B cell (primary cell): ENCODE measurements around the gene HSD17B4. TPM values are rescaled to one million over a fixed set of nuclear protein-coding genes. Genes with fewer than 3 reads are reported as not detected.
"Not testable (repeated sequence)": the region's sequence is repeated elsewhere in the genome, so short reads cannot be mapped to it uniquely, and the experiment has no call there.

ENCODE experiments used
- ATAC-seq: fragments of 200-7000 bp; cut with Tn5 transposase; one replicate; pipeline ENCODE4 v1.10.0; 2021; ENCODE audit warnings: low read depth, mild to moderate bottlenecking, moderate number of reproducible peaks, moderate library complexity
- CTCF ChIA-PET: fragments of 350-600 bp; sonication (Branson Sonifier 250); formaldehyde crosslinking; loops from one replicate; lab custom pipeline; 2021; ENCODE audit warnings: antibody characterized with exemption, inconsistent platforms; lab: Charles Lee
- POLR2A ChIA-PET: fragments of 350-600 bp; sonication (Branson Sonifier 250); formaldehyde crosslinking; loops from one replicate; lab custom pipeline; 2021; ENCODE audit warnings: antibody characterized with exemption; lab: Charles Lee
- DNase-seq: peaks from one replicate; pipeline ENCODE4 v3.0.0; 2013
- H2AFZ ChIP-seq: 2 replicates; pipeline ENCODE4 v1.6.1; 2012; ENCODE audit warnings: mild to moderate bottlenecking, low read depth, low read length; ENCODE audit not compliant: insufficient read depth, poor library complexity, severe bottlenecking
- H3K27ac ChIP-seq, 2 donors: 1 replicate in 1 of 2; 2 replicates in 1 of 2; pipeline ENCODE4 v1.5.1; 2012 to 2013; ENCODE audit warnings: low read length in 2 of 2, mild to moderate bottlenecking in 2 of 2, moderate library complexity in 1 of 2
- H3K27me3 ChIP-seq, 4 experiments: fragments of 200-600 bp in 1 of 4; sonication (generic) in 1 of 4; replicated peaks in 1 of 4; 1 replicate in 2 of 4; 2 replicates in 2 of 4; pipeline versions ENCODE4 v1.6.1 to v1.7.0; 2013 to 2016; ENCODE audit warnings: low read length in 3 of 4, mild to moderate bottlenecking in 2 of 4, mixed read lengths in 1 of 4, moderate library complexity in 1 of 4; ENCODE audit not compliant: insufficient read depth in 4 of 4, control insufficient read depth in 3 of 4; ENCODE audit errors: control extremely low read depth in 1 of 4
- H3K36me3 ChIP-seq, 2 experiments: replicated peaks in 1 of 2; 1 replicate in 1 of 2; 2 replicates in 1 of 2; pipeline versions ENCODE4 v1.6.1 to v1.7.1; 2013; ENCODE audit warnings: low read length in 1 of 2; ENCODE audit not compliant: insufficient read depth in 2 of 2, control insufficient read depth in 1 of 2; ENCODE audit errors: control extremely low read depth in 1 of 2, extremely low read depth in 1 of 2
- H3K4me1 ChIP-seq, 2 donors: fragments of 200-600 bp in 1 of 2; sonication (generic) in 1 of 2; 1 replicate in 1 of 2; 2 replicates in 1 of 2; pipeline versions ENCODE4 v1.5.1 to v1.6.1; 2013 to 2017; ENCODE audit warnings: low read length in 2 of 2; ENCODE audit not compliant: control insufficient read depth in 2 of 2, insufficient read depth in 2 of 2
- H3K4me2 ChIP-seq: replicated peaks from 2 replicates; pipeline ENCODE3; 2012; ENCODE audit warnings: mild to moderate bottlenecking, low read depth, low read length; ENCODE audit not compliant: poor library complexity, severe bottlenecking
- H3K4me3 ChIP-seq, 5 experiments: fragments of 200-600 bp in 1 of 5; sonication (generic) in 1 of 5; 1 replicate in 3 of 5; 2 replicates in 2 of 5; pipeline versions ENCODE4 v1.5.1 to v1.7.0; 2011 to 2016; ENCODE audit warnings: low read length in 4 of 5, mild to moderate bottlenecking in 4 of 5, low read depth in 2 of 5, control low read depth in 1 of 5, moderate library complexity in 1 of 5; ENCODE audit not compliant: insufficient read depth in 1 of 5; ENCODE audit errors: control extremely low read depth in 1 of 5, extremely low read depth in 1 of 5
- H3K79me2 ChIP-seq: fragments of 200-600 bp; sonication (generic); one replicate; pipeline ENCODE4 v1.6.0; 2016; ENCODE audit warnings: low read length; ENCODE audit not compliant: control insufficient read depth, insufficient read depth
- H3K9ac ChIP-seq: fragments of 200-600 bp; sonication (generic); 2 replicates; pipeline ENCODE4 v1.6.1; 2017; ENCODE audit warnings: mild to moderate bottlenecking, low read length, moderate library complexity
- H3K9me3 ChIP-seq, 3 donors: one replicate each; pipeline versions ENCODE4 v1.6.1 to v1.7.1; 2013; ENCODE audit warnings: low read length in 2 of 3; ENCODE audit not compliant: control insufficient read depth in 2 of 3, insufficient read depth in 1 of 3; ENCODE audit errors: control extremely low read depth in 1 of 3
- H4K20me1 ChIP-seq: 2 replicates; pipeline ENCODE4 v1.6.0; 2012; ENCODE audit warnings: mild to moderate bottlenecking, low read length; ENCODE audit not compliant: insufficient read depth, control insufficient read depth, poor library complexity, severe bottlenecking
- H3K27ac Mint-ChIP-seq: one replicate; pipeline ENCODE4 v1.8.0; 2021; ENCODE audit warnings: mixed read lengths
- H3K27me3 Mint-ChIP-seq: one replicate; pipeline ENCODE4 v1.8.0; 2021; ENCODE audit warnings: mixed read lengths
- H3K4me1 Mint-ChIP-seq: one replicate; pipeline ENCODE4 v1.8.0; 2021; ENCODE audit warnings: mixed read lengths
- H3K4me3 Mint-ChIP-seq: one replicate; pipeline ENCODE4 v1.8.0; 2021; ENCODE audit warnings: mixed read lengths
- H3K9me3 Mint-ChIP-seq: one replicate; pipeline ENCODE4 v1.8.0; 2022; ENCODE audit warnings: mixed read lengths; ENCODE audit not compliant: insufficient read depth
- EZH2 ChIP-seq: IDR thresholded peaks from 2 replicates; pipeline ENCODE4 v1.6.1; 2012; ENCODE audit warnings: borderline replicate concordance, low read depth, mild to moderate bottlenecking, moderate library complexity, low read length; ENCODE audit not compliant: insufficient read depth, poor library complexity, severe bottlenecking
- WGBS: methylation state at CpG from one replicate; pipeline ENCODE4 v1.1.5; 2013; ENCODE audit warnings: missing lambda C conversion rate; ENCODE audit not compliant: insufficient coverage; 5-methylcytosine and 5-hydroxymethylcytosine counted together
- intact Hi-C: fragments of 100-400 bp; cut with micrococcal nuclease; formaldehyde crosslinking; loops from one replicate; pipeline ENCODE4 v1.10.0; 2022
- polyA plus RNA-seq: library from polyadenylated mRNA; depleted of rRNA; stranded (reverse); fragments of >200 nt; gene quantifications from 2 replicates; pipeline ENCODE4 v1.2.3, GENCODE V29; 2012
- total RNA-seq, 2 donors: library from RNA; stranded (reverse); fragments of 120-200 nt in 1 of 2; gene quantifications; 1 replicate in 1 of 2; 2 replicates in 1 of 2; pipeline versions ENCODE4 v1.2.3 to v1.2.4, GENCODE V29; 2013 to 2022
- TF ChIP-seq, protein P1 (sequence below): fragments of 200-600 bp; IDR thresholded peaks from one replicate; pipeline ENCODE4 v1.8.0; 2022; ENCODE audit warnings: antibody characterized with exemption, mild to moderate bottlenecking

Gene HSD17B4
- total and polyA plus RNA-seq, 2 donors (not counting 1 experiment from before 2014, with no cell fraction given) = 114 to 125 TPM

DNA sequence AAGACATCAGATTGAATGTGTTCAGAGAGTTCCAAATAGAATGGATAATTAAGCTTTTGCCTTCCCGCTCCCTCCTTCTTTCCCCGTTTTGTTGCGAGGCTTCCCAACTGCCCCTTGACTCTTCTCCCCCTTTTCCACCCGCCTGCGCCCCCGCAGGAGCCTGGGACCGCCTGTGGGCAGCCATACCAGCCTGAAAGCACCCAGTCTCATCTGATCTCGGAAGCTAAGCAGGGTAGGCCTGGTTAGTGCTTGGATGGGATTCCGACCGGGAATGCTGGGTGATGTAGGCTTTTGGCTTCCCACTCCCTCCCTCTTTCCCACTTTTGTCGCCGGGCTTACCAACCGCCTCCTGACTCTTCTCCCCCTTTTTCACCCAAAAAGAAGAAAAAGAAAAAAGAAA is 6.8 kb upstream of the HSD17B4 start:
- H3K9me3 Mint-ChIP-seq = peaks cover 5% of the 10 kb centered on the region
- Histone ChIP-seq H3K9ac (no peak overlapping the region), H3K9me3 (peaks cover 0 to 12% (median 0%) of the 10 kb centered on the region in 3 donors), H3K79me2 (no peaks in the 10 kb centered on the region), H4K20me1 (no peaks in the 10 kb centered on the region), H3K27ac (no peak overlapping the region), H3K4me3 (no peak overlapping the region), H3K4me1 (peaks cover 11% of the 10 kb centered on the region in 2 donors), H3K27me3 (no peaks in the 10 kb centered on the region), H3K36me3 (no peaks in the 10 kb centered on the region), H3K4me2 (no peak overlapping the region), H2AFZ (no peak overlapping the region)
- H3K27me3 Mint-ChIP-seq = no peaks in the 10 kb centered on the region
- no peak overlapping the region for H3K27ac Mint-ChIP-seq
- no peak overlapping the region for H3K4me3 Mint-ChIP-seq
- ChIA-PET CTCF (no interaction called here), POLR2A (no interaction called here)
- ATAC-seq = no peak
- H3K4me1 Mint-ChIP-seq = peaks cover 15% of the 10 kb centered on the region
- no peak for TF ChIP-seq EZH2
- TF ChIP-seq, protein P1, sequence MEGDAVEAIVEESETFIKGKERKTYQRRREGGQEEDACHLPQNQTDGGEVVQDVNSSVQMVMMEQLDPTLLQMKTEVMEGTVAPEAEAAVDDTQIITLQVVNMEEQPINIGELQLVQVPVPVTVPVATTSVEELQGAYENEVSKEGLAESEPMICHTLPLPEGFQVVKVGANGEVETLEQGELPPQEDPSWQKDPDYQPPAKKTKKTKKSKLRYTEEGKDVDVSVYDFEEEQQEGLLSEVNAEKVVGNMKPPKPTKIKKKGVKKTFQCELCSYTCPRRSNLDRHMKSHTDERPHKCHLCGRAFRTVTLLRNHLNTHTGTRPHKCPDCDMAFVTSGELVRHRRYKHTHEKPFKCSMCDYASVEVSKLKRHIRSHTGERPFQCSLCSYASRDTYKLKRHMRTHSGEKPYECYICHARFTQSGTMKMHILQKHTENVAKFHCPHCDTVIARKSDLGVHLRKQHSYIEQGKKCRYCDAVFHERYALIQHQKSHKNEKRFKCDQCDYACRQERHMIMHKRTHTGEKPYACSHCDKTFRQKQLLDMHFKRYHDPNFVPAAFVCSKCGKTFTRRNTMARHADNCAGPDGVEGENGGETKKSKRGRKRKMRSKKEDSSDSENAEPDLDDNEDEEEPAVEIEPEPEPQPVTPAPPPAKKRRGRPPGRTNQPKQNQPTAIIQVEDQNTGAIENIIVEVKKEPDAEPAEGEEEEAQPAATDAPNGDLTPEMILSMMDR = no peak
- intact Hi-C loops = no loop called here
- no peak for DNase-seq
- 100% methylated on average over 1 of the region's 13 CpGs for WGBS

DNA sequence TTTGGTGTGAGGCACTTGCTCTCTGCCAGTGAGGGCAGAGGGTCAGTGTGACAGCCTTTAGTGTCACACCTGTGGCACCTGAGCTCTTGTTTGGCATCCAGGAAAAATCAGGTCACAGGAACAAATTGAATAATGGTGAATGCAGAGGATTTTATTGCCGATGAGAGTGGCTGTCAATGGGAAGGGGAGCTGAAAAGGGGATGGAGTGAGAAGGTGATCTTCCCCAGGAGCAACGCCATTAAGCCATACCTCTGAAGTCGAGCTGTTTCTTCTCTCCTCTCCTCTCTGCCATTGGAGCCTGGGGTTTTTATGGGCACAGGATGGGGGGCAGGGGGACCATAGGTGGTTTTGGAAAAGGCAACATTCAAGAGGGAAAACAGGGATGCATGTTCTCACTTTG is 2.4 kb upstream of the HSD17B4 start:
- no peaks in the 10 kb centered on the region for H3K27me3 Mint-ChIP-seq
- no peak overlapping the region for H2AFZ ChIP-seq
- no peak overlapping the region for H3K27ac ChIP-seq
- ATAC-seq (no peak), DNase-seq (no peak)
- H3K4me1 Mint-ChIP-seq = peaks cover 47% of the 10 kb centered on the region
- intact Hi-C loops = loop anchor here (5.0 kb wide), 2 partner anchors 38 to 428 kb away; no protein-coding TSS in a partner anchor
- H3K9me3 Mint-ChIP-seq = peaks cover 4% of the 10 kb centered on the region
- no peaks in the 10 kb centered on the region for H4K20me1 ChIP-seq
- H3K4me1 ChIP-seq = peaks cover 32% of the 10 kb centered on the region in 2 donors
- ChIA-PET POLR2A (no interaction called here), CTCF (interaction anchor here (0.9 to 3.3 kb wide), 3 partner anchors 13 to 37 kb away, joined by 3 to 10 read pairs (median 3); no protein-coding TSS in a partner anchor)
- no peak overlapping the region for H3K4me2 ChIP-seq
- no peak overlapping the region for H3K9ac ChIP-seq
- no peak overlapping the region for H3K4me3 Mint-ChIP-seq
- no CpG with 5 or more reads among the region's 3 CpGs for WGBS
- no peaks in the 10 kb centered on the region for H3K36me3 ChIP-seq
- TF ChIP-seq EZH2 = no peak
- TF ChIP-seq, protein P1 = no peak
- H3K9me3 ChIP-seq = peaks cover 0 to 12% (median 0%) of the 10 kb centered on the region in 3 donors
- H3K27ac Mint-ChIP-seq = peak overlapping the region; percentile 78
- H3K79me2 ChIP-seq = peaks cover 27% of the 10 kb centered on the region
- no peak overlapping the region for H3K4me3 ChIP-seq
- no peaks in the 10 kb centered on the region for H3K27me3 ChIP-seq

DNA sequence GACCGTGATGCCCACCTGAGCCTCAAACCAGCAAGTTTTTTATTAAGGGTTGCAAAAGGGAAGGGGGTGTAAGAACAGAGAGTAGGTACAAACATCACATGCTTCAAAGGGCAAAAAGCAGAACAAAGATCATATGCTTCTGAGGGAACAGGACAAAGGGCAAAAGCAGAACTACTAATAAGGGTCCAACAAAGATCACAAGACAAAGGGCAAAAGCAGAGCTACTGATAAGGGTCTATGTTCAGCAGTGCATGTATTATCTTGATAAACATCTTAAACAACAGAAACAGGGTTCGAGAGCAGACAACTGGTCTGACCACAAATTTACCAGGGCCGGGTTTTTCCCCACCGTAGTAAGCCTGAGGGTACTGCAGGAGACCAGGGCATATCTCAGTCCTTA is 1.7 kb upstream of the HSD17B4 start:
- peak overlapping the region; percentile 42 to 58 for H3K27ac ChIP-seq
- H2AFZ ChIP-seq, H3K36me3 ChIP-seq, H3K27me3 ChIP-seq, POLR2A ChIA-PET, H3K4me2 ChIP-seq, H3K27me3 Mint-ChIP-seq, H3K9ac ChIP-seq, H4K20me1 ChIP-seq, H3K4me3 ChIP-seq, ATAC-seq, H3K9me3 Mint-ChIP-seq: not testable (repeated sequence)
- H3K4me1 ChIP-seq = peaks cover 32% of the 10 kb centered on the region in 2 donors
- WGBS = 39% methylated on average over 4 of the region's 4 CpGs
- peaks cover 27% of the 10 kb centered on the region for H3K79me2 ChIP-seq
- peaks cover 0 to 12% (median 0%) of the 10 kb centered on the region in 3 donors for H3K9me3 ChIP-seq
- peak overlapping the region; percentile 78 for H3K27ac Mint-ChIP-seq
- intact Hi-C loops = loop anchor here (5.0 kb wide), 2 partner anchors 38 to 428 kb away; no protein-coding TSS in a partner anchor
- DNase-seq = peak; percentile 38
- peaks cover 49% of the 10 kb centered on the region for H3K4me1 Mint-ChIP-seq
- peak overlapping the region; percentile 71 for H3K4me3 Mint-ChIP-seq
- CTCF ChIA-PET = interaction anchor here (3.3 kb wide), 1 partner anchor 16 kb away, joined by 10 read pairs; no protein-coding TSS in a partner anchor
